Measurements from ENCODE around the gene TGFA.

TGFA gene

GRCh38 chr2:70553584-70554337 lies at the start of gene TGFA:
TSS of gene TGFA (minus strand) at chr2:70553826. CDS start at chr2:70553767, 59 bp downstream.
- DNase-seq (ENCODE audit: low spot score) (peak; percentile 91), FAIRE-seq (no peak)

- no peak for FAIRE-seq
- DNase-seq (ENCODE audit: low spot score): no peak
Observed at GRCh38 chr2:70603066-70603465, 49.4 kb upstream of the TGFA start.

GRCh38 chr2:70598197-70598596 lies 44.6 kb upstream of the TGFA start:
- DNase-seq (ENCODE audit: low spot score): no peak
- FAIRE-seq: no peak

GRCh38 chr2:70596739-70597138 lies 43.1 kb upstream of the TGFA start:
- FAIRE-seq (peak; percentile 98), DNase-seq (ENCODE audit: low spot score) (peak; percentile 99)

- DNase-seq (ENCODE audit: low spot score) (peak; percentile 95), FAIRE-seq (no peak)
Observed at GRCh38 chr2:70596293-70596692, 42.7 kb upstream of the TGFA start.

GRCh38 chr2:70583091-70583490 lies 29.5 kb upstream of the TGFA start:
- FAIRE-seq: no peak
- DNase-seq (ENCODE audit: low spot score): no peak

GRCh38 chr2:70580352-70580751 lies 26.7 kb upstream of the TGFA start:
- FAIRE-seq: no peak

GRCh38 chr2:70574618-70575017 lies 21.0 kb upstream of the TGFA start:
- FAIRE-seq: no peak

More at GRCh38 chr2:70580352-70580751, 26.7 kb upstream of the TGFA start:
- DNase-seq (ENCODE audit: low spot score): no peak

GRCh38 chr2:70574109-70574508 lies 20.5 kb upstream of the TGFA start:
- FAIRE-seq (no peak), DNase-seq (ENCODE audit: low spot score) (no peak)

More at GRCh38 chr2:70574618-70575017, 21.0 kb upstream of the TGFA start:
- DNase-seq (ENCODE audit: low spot score): no peak

- peak; percentile 25 for FAIRE-seq
- DNase-seq (ENCODE audit: low spot score): peak; percentile 56
Observed at GRCh38 chr2:70570041-70570661, 16.5 kb upstream of the TGFA start.

GRCh38 chr2:70569559-70569958 lies 15.9 kb upstream of the TGFA start:
- FAIRE-seq: no peak
- peak; percentile 38 for DNase-seq (ENCODE audit: low spot score)

- DNase-seq (ENCODE audit: low spot score): no peak
- FAIRE-seq: no peak
Observed at GRCh38 chr2:70566906-70567305, 13.3 kb upstream of the TGFA start.

- no peak for FAIRE-seq
- no peak for DNase-seq (ENCODE audit: low spot score)
Observed at GRCh38 chr2:70566464-70566863, 12.8 kb upstream of the TGFA start.

- FAIRE-seq: no peak
- no peak for DNase-seq (ENCODE audit: low spot score)
Observed at GRCh38 chr2:70565039-70565731, 11.6 kb upstream of the TGFA start.

- DNase-seq (ENCODE audit: low spot score): no peak
- no peak for FAIRE-seq
Observed at GRCh38 chr2:70561893-70562292, 8.3 kb upstream of the TGFA start.

- DNase-seq (ENCODE audit: low spot score) (no peak), FAIRE-seq (no peak)
Observed at GRCh38 chr2:70560442-70560841, 6.8 kb upstream of the TGFA start.

GRCh38 chr2:70560040-70560439 lies 6.4 kb upstream of the TGFA start:
- no peak for FAIRE-seq
- no peak for DNase-seq (ENCODE audit: low spot score)

GRCh38 chr2:70558195-70558808 lies 4.7 kb upstream of the TGFA start:
- FAIRE-seq (no peak), DNase-seq (ENCODE audit: low spot score) (no peak)

- peak; percentile 5 for FAIRE-seq
- DNase-seq (ENCODE audit: low spot score): peak; percentile 43
Observed at GRCh38 chr2:70557171-70557838, 3.7 kb upstream of the TGFA start.

GRCh38 chr2:70556608-70557007 lies 3.0 kb upstream of the TGFA start:
- FAIRE-seq: no peak
- DNase-seq (ENCODE audit: low spot score): no peak

- DNase-seq (ENCODE audit: low spot score): no peak
- no peak for FAIRE-seq
Observed at GRCh38 chr2:70554338-70554892, 789 bp upstream of the TGFA start.

Measured in RCC 7860 (cell line).